Neural cell (in vitro differentiated cells): ENCODE measurements around the gene FYB1. TPM values are rescaled to one million over a fixed set of nuclear protein-coding genes. Genes with fewer than 3 reads are reported as not detected.

Source experiments
- H2AFZ ChIP-seq: fragments of 200-600, 300-800 bp; sonication (generic), shearing (Covaris generic); 2 replicates; pipeline ENCODE4 v1.6.0; 2014; ENCODE audit warnings: low read depth, mild to moderate bottlenecking, antibody characterized with exemption, low read length, moderate library complexity
- H3F3A ChIP-seq: fragments of 200-600 bp; shearing (Covaris generic); 2 replicates; pipeline ENCODE4 v1.6.1; 2016; ENCODE audit warnings: mild to moderate bottlenecking, moderate library complexity, mixed read lengths, antibody characterized with exemption, low read length; ENCODE audit not compliant: insufficient read depth, poor library complexity, severe bottlenecking
- H3K27ac ChIP-seq: fragments of 200-600, 300-800 bp; sonication (generic), shearing (Covaris generic); 2 replicates; pipeline ENCODE4 v1.5.1; 2014; ENCODE audit warnings: mild to moderate bottlenecking, low read length, moderate library complexity
- H3K27me3 ChIP-seq: fragments of 300-800, 200-600 bp; sonication (generic), shearing (Covaris generic); 2 replicates; pipeline ENCODE4 v1.6.0; 2014; ENCODE audit warnings: mild to moderate bottlenecking, low read depth, low read length, moderate library complexity; ENCODE audit not compliant: insufficient read depth
- H3K36me3 ChIP-seq: fragments of 300-800, 200-600 bp; sonication (generic), shearing (Covaris generic); 2 replicates; pipeline ENCODE4 v1.5.1; 2014; ENCODE audit warnings: mild to moderate bottlenecking, antibody characterized with exemption, low read length, moderate library complexity; ENCODE audit not compliant: insufficient read depth
- H3K4me2 ChIP-seq: fragments of 300-800, 200-600 bp; sonication (generic), shearing (Covaris generic); 2 replicates; pipeline ENCODE4 v1.6.0; 2014; ENCODE audit warnings: mild to moderate bottlenecking, low read length
- H3K4me3 ChIP-seq: fragments of 300-800, 200-600 bp; sonication (generic), shearing (Covaris generic); 2 replicates; pipeline ENCODE4 v1.5.1; 2014; ENCODE audit warnings: mild to moderate bottlenecking, low read length, moderate library complexity
- H3K79me2 ChIP-seq: fragments of 200-600 bp; shearing (Covaris generic); replicated peaks from 2 replicates; pipeline ENCODE4 v1.6.0; 2014; ENCODE audit warnings: mild to moderate bottlenecking, low read length, moderate library complexity; ENCODE audit not compliant: insufficient read depth
- H3K9ac ChIP-seq: fragments of 300-800, 200-600 bp; sonication (generic), shearing (Covaris generic); 2 replicates; pipeline ENCODE4 v1.6.1; 2016; ENCODE audit warnings: mild to moderate bottlenecking, low read length, mixed read lengths
- H3K9me2 ChIP-seq: fragments of 200-600 bp; shearing (Covaris generic); 2 replicates; pipeline ENCODE4 v1.6.1; 2016; ENCODE audit warnings: mild to moderate bottlenecking, low read length, mixed read lengths; ENCODE audit not compliant: insufficient read depth
- H3K9me3 ChIP-seq: fragments of 200-600, 300-800 bp; sonication (generic), shearing (Covaris generic); 2 replicates; pipeline ENCODE4 v1.6.1; 2016; ENCODE audit warnings: mild to moderate bottlenecking, mixed run types, low read length, moderate library complexity, mixed read lengths
- H4K20me1 ChIP-seq: fragments of 200-600 bp; shearing (Covaris generic); 2 replicates; pipeline ENCODE4 v1.6.1; 2016; ENCODE audit warnings: mild to moderate bottlenecking, mixed run types; ENCODE audit not compliant: insufficient read depth
- EP300 ChIP-seq: fragments of 450-650 bp; conservative IDR thresholded peaks from 2 replicates; pipeline ENCODE4 v1.6.1; 2014; ENCODE audit warnings: antibody characterized with exemption, mild to moderate bottlenecking, moderate library complexity; ENCODE audit not compliant: poor library complexity, severe bottlenecking
- EZH2 ChIP-seq: fragments of 200-600, 300-800 bp; shearing (Covaris generic), sonication (generic); IDR thresholded peaks from 2 replicates; pipeline ENCODE4 v1.6.1; 2014; ENCODE audit warnings: antibody characterized with exemption, low read length, borderline replicate concordance, mild to moderate bottlenecking; ENCODE audit not compliant: insufficient read depth, poor library complexity, severe bottlenecking
- POLR2AphosphoS5 ChIP-seq: IDR thresholded peaks from 2 replicates; pipeline ENCODE4 v1.6.1; 2012
- RAD21 ChIP-seq: fragments of 450-650 bp; conservative IDR thresholded peaks from 2 replicates; pipeline ENCODE4 v1.6.1; 2014; ENCODE audit warnings: antibody characterized with exemption, mild to moderate bottlenecking, moderate library complexity
- polyA plus RNA-seq: library from polyadenylated mRNA; depleted of rRNA; stranded (reverse); fragments of >200 nt; gene quantifications from 2 replicates; pipeline ENCODE4 v1.2.3, GENCODE V29; 2014
- TF ChIP-seq, protein P1 (sequence below): IDR thresholded peaks from 2 replicates; pipeline ENCODE4 v1.6.1; 2012; ENCODE audit warnings: borderline replicate concordance

Gene FYB1
- polyA plus RNA-seq, 1 donor from 2014 or later, result not detected

DNA sequence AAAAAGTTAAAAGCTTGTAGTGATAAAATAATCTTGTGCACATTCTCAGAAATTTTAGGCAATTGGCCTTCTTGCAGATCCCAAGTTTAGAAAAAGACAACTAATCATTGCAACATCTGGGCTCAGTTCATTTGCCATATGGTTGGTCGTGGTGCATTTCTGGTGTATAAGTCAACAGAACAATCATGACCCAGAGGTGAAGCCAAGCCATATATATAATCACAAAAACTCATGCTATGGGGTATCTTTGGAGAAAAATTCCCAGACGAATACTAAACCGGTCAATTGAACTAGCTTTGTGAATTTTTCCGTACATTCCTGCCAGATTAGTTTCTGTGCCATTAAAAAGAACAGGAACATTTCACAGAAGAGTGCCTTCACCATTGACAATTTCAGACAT is 50.3 kb downstream of the FYB1 start:
- Histone ChIP-seq H3K9ac (no peak overlapping the region), H3K36me3 (no peaks in the 10 kb centered on the region), H3K27ac (no peak overlapping the region), H2AFZ (no peak overlapping the region), H3K4me2 (no peak overlapping the region), H3K9me3 (no peaks in the 10 kb centered on the region), H3K9me2 (no peaks in the 10 kb centered on the region), H4K20me1 (no peaks in the 10 kb centered on the region), H3F3A (no peaks in the 10 kb centered on the region), H3K79me2 (no peaks in the 10 kb centered on the region), H3K4me3 (no peak overlapping the region), H3K27me3 (no peaks in the 10 kb centered on the region)
- no peak for TF ChIP-seq EP300
- TF ChIP-seq POLR2AphosphoS5, result no peak

DNA sequence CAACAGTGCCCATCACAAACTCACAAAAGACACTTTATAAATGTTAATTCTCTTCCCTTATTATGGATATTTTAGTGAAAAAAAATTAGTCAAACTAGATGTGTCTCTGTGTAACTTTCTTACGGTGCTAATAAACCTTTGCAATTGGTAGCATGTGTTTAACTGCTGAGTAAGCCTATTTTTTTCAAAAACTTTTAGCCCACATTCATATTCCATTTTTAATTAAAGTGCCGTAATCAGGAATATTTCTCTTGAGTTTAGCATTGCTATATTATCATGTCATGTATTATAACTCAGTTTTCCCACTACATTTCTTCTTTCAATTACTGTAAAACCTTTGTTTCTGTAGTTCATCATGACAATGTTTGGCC is 51.4 kb downstream of the FYB1 start:
- no peaks in the 10 kb centered on the region for H3F3A ChIP-seq
- no peak for TF ChIP-seq RAD21

DNA sequence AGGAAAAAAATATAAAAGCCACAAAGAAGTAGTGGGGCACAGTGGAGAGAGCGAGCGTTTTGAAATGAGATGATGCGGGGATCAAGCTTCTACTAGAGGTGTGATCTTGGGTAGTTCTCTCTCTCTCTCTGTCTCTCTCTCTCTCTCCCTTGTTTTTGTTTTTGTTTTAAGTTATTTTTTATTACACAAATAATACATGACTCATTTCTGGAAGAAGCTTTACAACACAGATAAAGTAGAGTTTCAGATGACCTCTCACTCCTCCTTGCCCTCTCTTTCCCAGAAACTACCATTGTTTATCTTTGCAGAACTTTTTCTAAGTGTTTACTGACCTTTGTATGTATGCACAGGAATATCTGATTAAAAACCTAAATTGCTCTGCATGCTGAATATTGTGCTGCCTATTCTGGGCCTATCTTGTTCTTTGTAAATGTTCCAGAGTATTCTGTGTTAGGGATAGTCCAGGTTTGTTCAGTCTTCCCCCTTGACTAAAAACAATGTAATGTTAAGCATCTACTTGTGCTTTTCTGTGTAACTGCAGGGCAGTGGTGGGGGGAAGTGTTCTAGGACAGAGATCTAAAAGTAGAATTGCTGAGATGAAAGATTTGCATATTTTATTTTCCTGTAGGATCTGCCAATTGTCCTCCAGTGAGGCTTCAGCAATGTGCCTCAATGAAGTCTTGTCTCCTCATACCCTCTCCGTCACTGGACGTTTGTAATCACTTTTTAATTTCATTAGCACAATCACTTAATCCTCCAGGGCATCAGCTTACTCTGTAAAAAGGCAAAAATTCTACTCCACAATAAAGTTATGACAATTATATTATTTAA is 52.0 kb downstream of the FYB1 start:
- no peak overlapping the region for H3K9ac ChIP-seq
- H3K4me2 ChIP-seq, result no peak overlapping the region
- no peaks in the 10 kb centered on the region for H3K27me3 ChIP-seq
- no peaks in the 10 kb centered on the region for H3K9me2 ChIP-seq
- H3K36me3 ChIP-seq, result no peaks in the 10 kb centered on the region
- no peaks in the 10 kb centered on the region for H3K79me2 ChIP-seq
- H3K4me3 ChIP-seq, result no peak overlapping the region
- H3F3A ChIP-seq, result no peaks in the 10 kb centered on the region
- H4K20me1 ChIP-seq, result no peaks in the 10 kb centered on the region
- no peak overlapping the region for H3K27ac ChIP-seq
- no peak overlapping the region for H2AFZ ChIP-seq
- H3K9me3 ChIP-seq, result no peaks in the 10 kb centered on the region
- TF ChIP-seq, protein P1, sequence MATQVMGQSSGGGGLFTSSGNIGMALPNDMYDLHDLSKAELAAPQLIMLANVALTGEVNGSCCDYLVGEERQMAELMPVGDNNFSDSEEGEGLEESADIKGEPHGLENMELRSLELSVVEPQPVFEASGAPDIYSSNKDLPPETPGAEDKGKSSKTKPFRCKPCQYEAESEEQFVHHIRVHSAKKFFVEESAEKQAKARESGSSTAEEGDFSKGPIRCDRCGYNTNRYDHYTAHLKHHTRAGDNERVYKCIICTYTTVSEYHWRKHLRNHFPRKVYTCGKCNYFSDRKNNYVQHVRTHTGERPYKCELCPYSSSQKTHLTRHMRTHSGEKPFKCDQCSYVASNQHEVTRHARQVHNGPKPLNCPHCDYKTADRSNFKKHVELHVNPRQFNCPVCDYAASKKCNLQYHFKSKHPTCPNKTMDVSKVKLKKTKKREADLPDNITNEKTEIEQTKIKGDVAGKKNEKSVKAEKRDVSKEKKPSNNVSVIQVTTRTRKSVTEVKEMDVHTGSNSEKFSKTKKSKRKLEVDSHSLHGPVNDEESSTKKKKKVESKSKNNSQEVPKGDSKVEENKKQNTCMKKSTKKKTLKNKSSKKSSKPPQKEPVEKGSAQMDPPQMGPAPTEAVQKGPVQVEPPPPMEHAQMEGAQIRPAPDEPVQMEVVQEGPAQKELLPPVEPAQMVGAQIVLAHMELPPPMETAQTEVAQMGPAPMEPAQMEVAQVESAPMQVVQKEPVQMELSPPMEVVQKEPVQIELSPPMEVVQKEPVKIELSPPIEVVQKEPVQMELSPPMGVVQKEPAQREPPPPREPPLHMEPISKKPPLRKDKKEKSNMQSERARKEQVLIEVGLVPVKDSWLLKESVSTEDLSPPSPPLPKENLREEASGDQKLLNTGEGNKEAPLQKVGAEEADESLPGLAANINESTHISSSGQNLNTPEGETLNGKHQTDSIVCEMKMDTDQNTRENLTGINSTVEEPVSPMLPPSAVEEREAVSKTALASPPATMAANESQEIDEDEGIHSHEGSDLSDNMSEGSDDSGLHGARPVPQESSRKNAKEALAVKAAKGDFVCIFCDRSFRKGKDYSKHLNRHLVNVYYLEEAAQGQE, result no peak
- no peak for TF ChIP-seq EZH2

More for the DNA sequence above, 51.4 kb downstream of the FYB1 start:
- H3K9me3 ChIP-seq, result no peaks in the 10 kb centered on the region
- no peaks in the 10 kb centered on the region for H3K79me2 ChIP-seq
- H4K20me1 ChIP-seq, result no peaks in the 10 kb centered on the region
- no peak overlapping the region for H3K9ac ChIP-seq
- no peak overlapping the region for H3K4me2 ChIP-seq
- no peaks in the 10 kb centered on the region for H3K27me3 ChIP-seq
- H2AFZ ChIP-seq, result no peak overlapping the region
- H3K27ac ChIP-seq, result no peak overlapping the region
- H3K4me3 ChIP-seq, result no peak overlapping the region
- no peaks in the 10 kb centered on the region for H3K36me3 ChIP-seq
- H3K9me2 ChIP-seq, result no peaks in the 10 kb centered on the region
